Inferior parietal cortex (tissue), 1 donor: Measurements from ENCODE around the gene IGF2R.

Source experiments
- DNase-seq: peaks from one replicate; pipeline ENCODE4 v3.0.0-alpha.2; 2016; ENCODE audit errors: extremely low spot score

Gene IGF2R

DNA sequence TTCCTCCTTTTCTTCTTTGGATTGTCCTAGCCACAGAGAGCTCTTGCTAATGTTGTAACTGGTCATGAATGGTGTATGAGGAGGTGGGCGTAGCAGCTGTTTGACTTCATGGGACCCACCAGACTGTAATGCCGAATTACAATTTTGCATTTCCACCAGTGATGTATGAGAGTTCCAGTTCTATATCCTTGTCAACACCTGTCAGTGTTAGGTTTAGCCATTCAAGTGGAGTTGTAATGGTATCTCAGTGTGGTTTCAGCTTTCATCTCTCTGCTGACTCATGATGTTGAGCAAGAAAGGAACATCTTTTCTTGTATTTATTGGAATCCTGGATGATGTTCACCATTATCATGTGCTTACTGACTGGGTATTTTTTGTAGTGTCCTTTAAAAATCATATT, 5.1 kb downstream of the IGF2R start:
- DNase-seq = no peak

DNA sequence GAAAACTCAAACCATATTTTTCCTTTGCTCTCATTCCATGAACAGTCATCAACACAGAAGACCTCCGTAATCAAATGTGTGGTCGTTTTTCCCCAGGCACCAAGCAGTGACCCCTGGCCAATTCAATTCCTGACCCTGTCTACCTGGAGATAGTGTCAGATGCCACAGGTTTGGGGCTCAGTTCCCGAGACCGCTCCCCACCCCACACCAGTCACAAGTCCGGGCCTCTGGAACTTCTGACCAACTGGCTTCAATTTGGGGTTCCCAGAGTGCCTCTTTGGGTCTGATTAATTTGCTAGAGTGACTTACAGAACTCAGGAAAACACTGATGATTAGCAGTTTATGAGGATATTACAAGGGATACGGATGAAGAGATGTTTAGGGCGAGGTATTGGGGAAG, 6.0 kb downstream of the IGF2R start:
- DNase-seq = no peak

DNA sequence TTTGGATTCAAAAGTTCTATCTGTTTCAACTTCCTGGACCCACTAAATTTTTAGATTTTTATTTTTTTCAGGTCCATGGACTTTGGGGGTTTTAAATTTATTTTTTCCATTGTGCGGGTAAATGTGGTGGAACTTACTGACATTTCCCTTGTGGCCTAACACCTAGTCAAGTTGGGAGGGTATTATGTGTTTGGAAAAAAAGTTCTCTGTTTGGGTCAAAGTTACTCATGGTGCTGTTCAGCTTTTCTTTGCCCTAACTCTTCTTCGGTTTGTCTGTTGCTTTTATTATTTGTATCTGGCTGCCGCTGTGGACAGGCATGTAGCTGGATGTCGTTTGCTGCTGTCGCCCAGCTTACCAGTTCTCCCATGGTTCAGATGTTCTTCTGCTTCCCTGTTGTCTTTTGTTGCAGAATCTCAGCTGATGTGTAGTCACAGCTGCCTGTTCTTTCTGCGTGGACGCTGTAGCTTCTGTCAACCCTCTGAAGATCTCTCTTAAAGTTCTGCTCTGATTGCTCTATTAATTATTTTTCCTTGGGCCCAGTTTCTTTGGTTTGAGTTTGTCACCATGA, 7.9 kb downstream of the IGF2R start:
- DNase-seq = no peak

DNA sequence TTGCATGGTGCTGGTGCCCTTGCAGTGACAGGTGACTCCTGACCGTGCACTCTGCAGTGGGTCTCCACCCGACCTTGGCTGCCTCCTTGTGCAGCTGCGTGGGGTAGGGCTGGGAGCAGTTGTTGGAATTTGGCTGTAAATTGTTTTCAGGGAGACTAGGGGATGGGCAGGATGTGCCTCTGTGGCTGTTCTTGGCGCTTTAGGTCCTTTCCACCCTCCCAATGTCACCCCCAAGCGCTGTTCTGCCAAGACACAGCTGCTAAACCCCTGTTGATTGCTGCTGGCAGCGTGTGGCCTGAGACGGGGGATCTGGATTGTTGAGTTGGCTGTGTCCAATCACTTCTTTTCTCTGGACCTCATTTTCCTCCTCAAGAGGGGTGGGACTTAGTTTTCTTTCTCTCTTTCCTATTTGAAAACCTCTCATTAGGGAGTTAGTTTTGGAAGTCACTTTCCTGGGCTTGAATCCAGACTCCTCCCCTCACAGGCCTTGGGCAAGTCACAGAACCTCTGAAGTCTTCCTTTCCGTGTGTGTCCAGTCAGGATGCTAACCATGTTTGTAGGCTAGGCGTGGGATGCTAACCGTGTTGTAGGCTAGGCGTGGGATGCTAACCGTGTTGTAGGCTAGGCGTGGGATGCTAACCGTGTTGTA, 8.5 kb downstream of the IGF2R start:
- no peak for DNase-seq

DNA sequence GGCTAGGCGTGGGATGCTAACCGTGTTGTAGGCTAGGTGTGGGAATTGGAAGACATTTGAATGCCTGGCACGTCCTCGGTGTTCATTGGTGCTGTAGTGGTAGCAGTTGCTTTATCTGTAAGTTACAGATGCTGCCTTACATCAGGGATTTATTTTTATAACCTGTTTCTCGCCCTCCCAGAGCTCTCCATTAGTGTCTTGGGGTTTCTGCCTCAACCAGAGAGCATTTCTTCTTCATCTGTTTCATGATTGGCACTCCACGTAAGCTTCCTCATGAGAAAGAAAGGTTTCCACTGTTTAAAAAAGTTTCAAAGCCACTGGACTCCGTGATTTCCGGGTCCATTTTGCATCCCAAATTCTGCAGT, 9.0 kb downstream of the IGF2R start:
- no peak for DNase-seq

DNA sequence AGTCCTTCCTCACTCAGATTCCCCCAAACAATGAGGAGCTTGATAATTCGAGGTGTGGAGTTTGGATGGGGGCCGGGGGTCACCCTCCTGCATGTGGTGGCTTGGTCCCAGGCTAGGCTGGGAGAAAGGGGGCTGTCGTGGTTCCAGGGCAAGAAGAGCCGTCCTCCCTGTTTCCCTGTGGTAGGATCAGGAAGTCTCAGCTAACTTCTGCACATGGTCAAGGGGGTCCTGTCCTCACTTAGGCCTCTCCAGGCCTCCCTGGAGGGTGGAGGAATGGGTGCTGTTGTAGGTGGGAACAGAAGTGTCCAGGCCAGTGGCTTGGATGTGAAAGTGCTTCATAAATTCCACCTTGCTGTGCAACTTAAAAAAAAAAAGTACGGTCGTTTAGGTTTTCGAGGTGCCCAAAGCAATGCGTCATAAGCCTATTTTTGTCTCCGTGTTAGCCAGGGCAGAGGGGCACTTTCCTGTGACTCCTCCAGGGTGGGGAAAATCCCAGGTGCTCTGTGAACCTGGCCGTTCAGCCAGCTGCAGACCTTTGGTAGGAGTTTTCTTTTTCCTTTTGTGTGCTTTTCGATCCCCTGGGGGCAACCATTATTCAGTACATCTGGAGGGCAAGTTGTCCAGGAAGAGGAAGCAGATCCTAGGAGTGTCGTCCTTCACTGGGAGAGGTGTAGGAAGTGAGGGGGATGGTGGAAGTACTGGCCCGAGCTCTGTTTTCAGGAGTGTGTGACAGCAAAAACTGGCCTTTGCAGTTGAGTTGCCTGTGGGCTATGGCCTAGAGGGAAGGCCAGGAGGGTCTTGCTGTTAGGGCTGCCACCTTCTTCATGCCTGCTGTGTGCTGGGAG, 9.6 kb downstream of the IGF2R start:
- DNase-seq = no peak

DNA sequence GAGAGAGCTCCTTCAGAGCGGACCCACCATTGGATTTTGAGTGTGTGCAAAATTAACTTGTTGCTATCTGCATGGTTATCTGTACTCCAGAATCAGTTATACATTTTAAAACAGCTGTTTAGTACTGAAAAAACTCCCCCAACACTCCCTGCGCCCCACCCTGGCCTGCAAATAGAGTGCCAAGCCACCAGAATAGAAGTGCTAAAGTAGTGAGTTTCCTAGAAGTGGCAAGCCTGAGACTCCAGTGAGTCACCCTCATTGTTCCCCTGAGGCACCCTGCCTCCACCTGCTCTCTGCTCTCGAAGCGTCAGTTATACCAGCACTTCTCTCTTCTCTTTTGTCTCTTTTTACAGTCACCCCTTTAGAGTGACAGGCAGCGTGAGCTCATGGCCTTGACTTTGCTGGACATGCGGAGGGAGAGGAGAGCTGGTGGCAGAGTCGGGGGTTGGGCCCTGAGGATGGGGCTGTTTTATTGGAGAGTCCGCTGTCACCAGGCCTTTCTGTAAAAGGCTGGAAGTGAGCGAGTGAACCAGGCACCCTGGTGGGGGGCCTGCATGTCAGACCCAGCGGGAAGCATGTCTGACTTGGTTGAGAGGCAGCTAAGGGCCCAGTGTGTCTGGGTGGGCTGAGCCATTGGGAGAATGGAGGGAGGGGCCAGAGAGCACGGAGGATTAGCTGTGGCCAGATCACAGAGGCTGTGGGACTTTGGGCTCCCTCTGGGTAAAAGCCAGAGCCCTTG, 10.4 kb downstream of the IGF2R start:
- DNase-seq = no peak

DNA sequence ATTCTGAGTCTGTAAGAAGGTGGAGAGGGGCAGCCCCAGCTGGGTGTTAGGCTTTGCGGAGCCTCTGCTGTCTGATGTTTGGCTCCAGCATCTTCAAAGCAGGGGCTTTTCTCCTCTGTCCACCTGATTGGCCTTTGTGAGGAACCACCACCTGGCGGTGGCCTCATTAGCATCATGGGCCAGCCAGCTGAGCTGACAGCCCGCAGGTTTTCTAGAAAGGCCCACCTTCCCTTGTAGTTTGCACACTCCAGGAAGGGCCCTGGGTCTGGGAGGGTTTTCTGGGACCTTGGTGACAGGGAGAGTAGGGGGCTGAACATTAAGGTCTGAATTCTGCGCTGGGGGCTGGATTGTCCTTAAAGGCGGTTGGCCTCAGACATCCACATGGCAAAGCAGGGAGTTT, 11.6 kb downstream of the IGF2R start:
- no peak for DNase-seq

DNA sequence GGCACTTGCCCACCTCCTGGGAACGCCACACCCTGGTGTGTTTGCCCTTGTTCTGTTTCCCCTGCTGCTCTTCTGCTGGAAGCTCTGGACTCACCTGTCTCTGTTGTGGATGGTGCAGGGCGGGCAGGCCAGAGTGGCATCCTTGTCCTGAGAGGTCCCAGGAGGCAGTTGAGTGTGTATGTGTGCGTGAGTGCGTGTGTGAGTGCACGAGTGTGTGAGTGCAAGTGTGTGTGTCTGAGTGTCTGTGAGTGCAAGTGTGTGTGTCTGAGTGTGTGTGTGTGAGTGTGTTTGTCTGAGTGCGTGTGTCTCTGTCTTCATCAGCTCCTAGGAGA, 12.2 kb downstream of the IGF2R start:
- DNase-seq = no peak

DNA sequence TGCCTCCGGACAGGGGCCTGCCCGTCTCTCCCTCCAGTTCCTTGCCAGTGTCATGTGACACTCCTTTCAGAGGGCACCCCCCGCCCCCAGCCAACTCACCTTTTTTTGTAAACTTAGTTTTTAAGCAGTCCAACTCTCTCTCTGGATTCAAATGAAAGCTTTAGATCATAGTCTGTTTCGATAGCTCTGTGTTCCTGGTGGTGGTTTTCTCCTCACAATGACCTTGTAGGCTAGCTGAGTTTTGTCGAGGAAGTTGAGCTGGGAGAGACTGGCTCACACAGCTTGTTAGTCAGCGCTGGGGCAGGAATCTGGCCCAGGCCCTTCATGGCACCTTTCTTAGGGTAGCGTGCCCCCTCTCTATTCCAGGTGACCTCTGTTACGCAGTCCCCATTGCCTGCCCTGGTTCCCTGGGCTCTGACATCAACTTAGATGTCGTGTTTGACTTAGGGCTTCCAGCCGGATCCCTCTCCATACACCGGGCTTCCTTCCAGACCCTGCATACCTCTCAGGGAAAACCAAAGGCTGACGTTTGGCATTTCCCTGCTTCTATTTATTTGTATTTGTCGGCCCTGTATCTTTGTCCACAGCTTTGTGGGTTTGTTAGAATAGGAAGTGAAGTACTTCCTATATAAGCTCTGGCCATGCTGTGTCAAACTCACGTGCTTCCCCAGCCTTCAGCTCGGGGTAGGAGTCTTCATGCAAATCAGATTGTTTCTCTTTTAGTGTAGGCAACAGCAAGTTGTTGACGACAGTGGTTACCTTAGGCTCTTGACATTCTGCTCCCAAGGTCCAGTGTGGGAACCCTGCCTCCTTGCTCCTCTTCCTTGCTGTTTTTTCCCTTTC, 12.7 kb downstream of the IGF2R start:
- DNase-seq = no peak

DNA sequence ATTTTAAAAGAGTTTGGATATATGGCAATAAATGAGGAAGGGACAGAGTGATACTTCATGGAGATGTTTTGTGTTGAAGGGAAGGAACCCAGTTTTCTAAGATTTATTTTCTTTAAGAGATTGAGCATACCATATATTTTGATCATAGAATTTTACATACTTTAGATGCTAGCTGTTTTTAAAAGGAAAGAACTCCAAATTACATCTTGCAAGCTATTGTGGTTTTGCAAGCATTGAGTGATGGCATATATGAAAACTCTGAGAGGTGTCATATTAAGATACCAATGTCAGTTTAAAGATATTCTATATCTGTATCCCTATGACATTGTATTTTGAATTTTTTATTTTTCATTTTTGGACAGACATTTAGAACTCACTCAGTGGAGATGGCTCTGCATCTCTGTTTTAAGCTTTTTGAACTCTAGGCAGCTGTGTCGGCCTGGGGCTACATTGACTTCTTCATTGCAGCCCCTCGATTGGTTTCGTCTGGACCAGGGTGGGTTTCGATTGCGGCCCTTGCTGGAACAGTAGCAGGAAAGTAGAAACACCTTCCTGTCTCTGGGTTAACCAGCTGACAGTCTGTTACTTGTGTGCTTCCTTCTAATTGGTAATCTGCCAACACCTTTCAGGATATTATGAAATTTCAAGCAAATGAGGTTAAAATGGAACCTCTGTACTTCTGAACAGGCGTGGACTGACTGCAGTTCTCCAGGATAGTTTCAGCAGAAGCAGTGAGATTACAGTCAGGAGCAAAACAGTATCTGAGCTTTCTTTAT, 14.0 kb downstream of the IGF2R start:
- no peak for DNase-seq

DNA sequence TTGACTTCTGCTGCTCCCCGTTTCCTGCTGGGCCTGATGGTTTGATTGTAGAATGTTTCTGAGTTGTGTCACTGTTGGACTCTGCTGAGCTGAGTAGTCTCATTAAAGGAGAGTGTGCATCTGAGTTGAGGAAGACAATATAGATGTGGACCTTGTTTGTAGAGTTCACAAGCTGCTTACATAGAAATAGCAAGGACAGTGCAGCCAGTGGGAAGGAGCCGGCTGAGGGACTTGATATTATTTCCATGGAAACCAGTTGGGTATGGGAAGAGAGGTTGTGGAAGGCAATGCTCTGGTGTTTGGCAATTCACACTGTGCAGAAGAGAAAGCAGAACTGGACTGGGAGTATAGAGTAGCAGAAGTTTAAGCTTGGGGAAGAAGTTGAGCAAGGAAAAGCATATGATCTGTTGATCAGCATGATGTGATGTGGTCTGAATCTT, 14.8 kb downstream of the IGF2R start:
- DNase-seq = no peak

DNA sequence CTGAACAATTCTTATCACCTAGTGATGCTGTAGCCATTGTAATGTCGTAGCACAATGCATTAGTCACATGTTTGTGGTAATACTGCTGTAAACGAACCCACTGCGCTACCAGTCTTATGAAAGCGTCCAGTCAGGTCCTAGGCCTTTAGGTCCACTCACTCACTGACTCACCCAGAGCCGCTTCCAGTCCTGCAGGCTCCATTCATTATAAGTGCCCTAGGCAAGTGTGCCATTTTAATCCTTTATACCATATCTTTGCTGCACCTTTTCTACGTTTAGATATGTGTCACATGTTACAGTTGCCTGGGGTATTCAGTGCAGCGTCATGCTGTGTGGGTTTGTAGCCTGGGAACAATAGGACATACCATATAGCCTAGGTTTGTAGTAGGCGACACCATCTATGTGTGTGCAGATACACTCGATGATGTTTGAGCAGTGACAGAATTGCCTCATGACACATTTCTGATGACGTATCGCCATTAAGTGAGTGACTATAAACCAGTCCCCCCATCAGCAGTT, 15.4 kb downstream of the IGF2R start:
- no peak for DNase-seq

DNA sequence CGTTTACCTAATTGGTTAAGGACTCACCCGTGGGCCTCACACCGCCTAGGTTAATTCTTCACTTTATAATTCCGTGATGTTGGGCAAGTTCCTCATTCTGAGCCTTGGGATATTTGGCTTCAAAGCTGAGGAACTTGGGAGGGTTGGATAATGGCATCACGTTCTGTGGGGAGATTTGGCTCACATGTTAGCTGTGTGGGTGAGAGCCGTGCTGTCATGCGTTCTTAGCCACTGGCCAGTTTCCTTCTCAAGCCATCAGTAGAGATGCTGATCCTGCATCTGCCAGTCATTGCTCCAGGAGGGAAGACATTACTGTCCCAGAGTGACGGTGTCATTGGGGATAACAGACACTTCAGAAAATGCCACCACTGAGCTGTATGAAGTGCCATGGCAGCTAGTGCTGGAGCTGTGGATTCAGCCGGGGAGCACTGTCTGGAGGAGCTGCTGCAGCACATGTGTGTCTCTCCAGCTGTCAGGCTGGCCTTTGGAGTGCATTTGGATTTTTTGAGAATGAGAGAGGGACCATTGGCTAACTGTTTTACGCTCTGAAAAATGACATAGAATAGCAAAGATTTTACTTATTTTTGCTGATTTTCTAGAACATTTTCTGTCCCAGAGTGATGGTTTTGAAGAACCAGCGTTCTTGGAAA, 16.5 kb downstream of the IGF2R start:
- DNase-seq = no peak

DNA sequence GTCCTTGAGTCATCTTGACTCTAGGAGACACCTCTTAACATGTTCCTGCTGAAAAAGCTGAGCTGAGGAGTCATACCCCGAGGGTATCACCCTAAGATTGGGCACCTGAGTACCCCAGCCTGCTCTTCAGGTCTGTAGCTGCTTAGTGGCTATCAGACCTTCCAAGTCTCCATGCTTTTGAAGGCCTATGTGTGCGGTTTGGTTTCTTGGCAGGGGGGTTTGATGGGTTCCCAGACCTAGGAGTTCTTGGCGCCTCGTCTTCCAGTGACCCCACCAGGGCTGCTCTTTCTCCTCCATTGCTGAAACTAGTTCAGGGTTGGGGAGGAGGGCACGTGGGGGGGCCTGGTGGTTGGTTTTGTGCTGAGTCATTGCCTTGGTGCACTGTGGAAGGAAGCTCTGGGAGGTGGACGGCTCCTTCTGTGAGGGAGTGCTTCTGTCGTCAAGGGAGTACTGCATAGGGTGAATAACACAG, 20.1 kb downstream of the IGF2R start:
- DNase-seq = no peak

DNA sequence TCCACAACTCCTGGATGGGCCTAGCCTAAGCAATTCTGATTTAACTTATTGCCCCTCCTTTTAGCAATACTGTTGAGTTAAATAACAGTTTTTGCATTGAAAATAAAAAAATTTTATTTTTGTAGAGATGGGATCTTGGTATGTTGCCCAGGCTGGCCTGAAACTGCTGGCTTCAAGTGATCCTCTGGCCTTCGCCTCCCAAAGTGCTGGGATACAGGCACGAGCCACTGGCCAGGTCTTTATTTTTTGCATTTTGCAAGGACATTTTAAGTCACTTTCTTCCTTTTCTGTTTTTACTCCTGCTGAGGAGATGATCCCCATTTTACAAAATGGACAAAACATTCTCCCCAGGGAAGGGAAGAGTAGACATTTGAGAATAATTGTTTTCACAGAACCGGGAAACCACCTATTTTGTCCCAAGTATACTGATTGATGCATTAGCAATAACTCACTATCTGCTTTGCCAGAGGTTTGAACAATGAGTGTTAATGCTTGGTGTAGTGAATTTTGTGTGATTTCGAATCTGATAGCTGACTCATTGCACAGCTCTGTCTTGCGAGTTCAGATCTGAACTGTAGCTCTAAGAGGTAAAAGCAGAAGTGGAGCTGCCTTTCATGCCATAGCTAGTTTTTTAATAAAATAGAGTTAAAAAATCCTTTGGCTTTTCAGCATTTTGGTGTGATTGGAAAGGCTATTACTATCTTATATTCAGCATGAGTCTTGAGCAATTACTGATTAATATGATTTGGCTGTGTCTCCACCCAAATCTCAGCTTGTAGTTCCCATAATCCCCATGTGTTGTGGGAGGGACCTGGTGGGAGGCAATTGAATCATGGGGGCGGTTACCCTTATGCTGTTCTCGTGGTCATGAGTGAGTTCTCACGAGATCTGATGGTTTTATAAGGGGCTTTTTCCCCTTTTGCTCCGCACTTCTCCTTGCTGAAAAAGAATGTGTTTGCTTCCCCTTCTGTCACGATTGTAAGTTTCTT, 20.9 kb downstream of the IGF2R start:
- DNase-seq = no peak

DNA sequence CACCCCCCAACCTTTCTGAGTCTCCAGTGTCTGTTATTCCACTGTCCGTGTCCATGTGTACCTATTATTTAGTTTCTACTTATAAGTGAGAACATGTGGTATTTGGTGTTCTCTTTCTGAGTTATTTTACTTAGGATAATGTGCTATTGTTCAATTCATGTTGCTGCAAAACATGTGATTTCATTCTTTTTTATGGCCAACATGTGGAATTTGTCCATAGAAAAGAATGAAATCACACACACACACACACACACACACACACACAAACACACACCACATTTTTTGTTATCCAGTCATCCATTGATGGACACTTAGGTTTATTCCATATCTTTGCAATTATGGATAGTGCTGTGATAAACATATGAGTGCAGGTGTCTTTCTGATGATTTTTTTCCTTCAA, 23.5 kb downstream of the IGF2R start:
- no peak for DNase-seq

DNA sequence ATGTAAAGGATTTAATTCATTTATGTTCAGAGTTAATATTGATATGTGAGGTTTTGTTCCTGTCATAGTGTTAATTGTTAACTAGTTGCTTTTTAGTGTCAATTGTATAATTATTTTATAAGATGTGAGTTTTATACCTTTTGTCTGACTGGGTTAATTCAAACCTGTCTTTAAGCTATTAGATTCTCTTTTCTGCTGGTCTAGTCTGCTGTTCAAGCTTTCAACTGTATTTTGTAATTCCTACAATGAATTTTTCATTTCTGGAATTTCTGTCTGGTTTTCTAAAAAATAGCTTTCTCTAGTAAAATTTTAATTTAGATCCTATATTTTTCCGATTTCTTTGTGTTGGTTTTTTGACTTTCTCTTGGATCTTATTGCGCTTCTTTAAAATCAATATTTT, 26.5 kb downstream of the IGF2R start:
- no peak for DNase-seq
